HG03575 (cell line): ENCODE measurements around the gene ST6GALNAC6.
"Not testable (repeated sequence)": the region's sequence is repeated elsewhere in the genome, so short reads cannot be mapped to it uniquely, and the experiment has no call there.

Experiments used
- ATAC-seq: cut with Tn5 transposase; IDR thresholded peaks from one replicate; pipeline ENCODE4 v1.9.1; 2021; ENCODE audit not compliant: unreplicated experiment, insufficient number of reproducible peaks, low FRiP score; ENCODE audit errors: extremely low read depth

Gene ST6GALNAC6

GRCh38 chr9:127903557-127904475 is 4.4 kb upstream of the ST6GALNAC6 start:
- ATAC-seq = no peak

GRCh38 chr9:127898433-127899127 is 823 bp downstream of the ST6GALNAC6 start:
- ATAC-seq = no peak

DNA sequence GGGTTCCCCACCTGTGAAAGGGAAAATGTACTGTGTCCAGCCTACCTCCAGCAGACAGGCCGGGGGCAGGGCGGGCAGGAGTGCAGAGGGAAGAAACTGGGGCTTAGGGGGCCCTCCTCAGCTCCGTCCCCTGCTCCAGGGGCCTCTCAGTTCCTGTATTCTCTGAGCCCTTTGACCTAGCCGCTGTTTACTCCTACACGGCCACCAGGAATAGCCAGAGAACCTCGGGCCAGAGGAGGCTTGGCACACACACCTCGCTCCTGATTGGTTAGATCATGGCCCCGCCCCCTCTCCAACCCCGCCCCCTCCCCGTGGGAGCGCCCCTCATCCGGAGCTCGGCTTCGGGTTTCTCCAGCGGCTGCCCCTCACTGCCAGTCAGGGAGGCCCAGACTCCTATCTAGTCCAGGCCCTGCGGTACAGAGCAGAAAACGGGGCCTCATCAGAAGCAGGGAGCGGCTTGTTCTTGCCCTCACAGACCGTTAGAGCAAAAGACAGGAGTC is 2.2 kb downstream of the ST6GALNAC6 start:
- no peak for ATAC-seq

DNA sequence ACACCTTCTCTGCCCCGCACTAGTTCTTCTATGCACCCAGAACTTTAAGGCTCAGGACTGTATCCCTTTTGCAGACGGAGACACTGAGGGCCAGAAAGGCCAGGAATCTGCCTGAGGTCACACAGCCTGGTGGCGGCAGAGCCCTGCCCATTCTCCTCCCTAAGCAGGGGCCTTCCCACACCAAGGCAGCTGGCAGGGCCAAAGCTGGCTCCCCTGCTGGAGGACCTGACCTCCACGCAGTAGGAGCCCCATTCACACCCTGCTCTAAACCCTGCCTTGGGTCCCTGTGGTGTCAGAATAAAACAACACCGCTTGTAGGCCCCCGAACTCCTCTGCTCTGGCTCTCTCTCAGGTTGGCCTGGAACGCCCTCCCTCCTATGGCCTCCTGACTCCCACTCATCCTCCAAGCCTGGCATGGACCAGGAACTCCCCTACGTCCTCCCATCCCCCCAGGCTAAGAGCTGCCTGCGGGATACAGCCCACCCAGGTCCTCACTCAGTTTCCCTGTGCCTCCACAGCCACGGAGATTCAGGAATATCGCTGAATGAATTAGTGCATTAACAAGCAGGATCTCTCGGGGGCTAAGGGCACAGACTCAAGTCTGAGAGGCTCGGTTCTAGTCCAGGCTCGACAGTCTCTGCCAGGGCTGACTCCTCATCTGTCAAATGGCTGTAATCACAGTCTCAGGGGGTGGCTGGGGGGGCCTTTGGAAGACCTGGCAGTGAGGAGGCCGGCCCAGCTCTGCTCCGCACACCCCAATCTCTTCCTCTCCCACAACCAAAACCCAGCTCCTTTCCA is 2.8 kb downstream of the ST6GALNAC6 start:
- no peak for ATAC-seq

- ATAC-seq = no peak
Measured at GRCh38 chr9:127895811-127896210, 3.6 kb downstream of the ST6GALNAC6 start.

GRCh38 chr9:127893392-127893791 is 6.0 kb downstream of the ST6GALNAC6 start:
- ATAC-seq = no peak

DNA sequence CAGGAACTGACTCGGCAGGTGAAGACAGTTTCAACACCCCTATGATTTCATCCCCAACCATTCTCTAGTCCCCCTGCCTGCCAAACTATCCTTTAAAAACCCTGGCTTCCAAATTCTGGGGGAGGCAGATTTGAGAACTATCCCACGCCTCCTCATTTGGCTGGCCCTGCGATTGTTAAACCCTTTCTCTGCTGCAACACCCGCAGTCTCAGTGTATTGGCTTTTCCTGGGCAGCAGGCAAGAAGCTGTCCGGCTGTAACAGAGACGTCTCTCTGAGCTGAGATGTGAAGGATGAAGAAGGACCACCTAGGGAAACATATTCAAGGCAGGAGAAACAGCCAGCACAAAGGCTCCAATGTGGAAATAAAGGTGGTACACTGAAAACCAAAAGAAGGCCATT is 6.6 kb downstream of the ST6GALNAC6 start:
- ATAC-seq = no peak

GRCh38 chr9:127890053-127890452 is 9.3 kb downstream of the ST6GALNAC6 start:
- no peak for ATAC-seq

GRCh38 chr9:127887792-127888191 is 11.6 kb downstream of the ST6GALNAC6 start:
- no peak for ATAC-seq

DNA sequence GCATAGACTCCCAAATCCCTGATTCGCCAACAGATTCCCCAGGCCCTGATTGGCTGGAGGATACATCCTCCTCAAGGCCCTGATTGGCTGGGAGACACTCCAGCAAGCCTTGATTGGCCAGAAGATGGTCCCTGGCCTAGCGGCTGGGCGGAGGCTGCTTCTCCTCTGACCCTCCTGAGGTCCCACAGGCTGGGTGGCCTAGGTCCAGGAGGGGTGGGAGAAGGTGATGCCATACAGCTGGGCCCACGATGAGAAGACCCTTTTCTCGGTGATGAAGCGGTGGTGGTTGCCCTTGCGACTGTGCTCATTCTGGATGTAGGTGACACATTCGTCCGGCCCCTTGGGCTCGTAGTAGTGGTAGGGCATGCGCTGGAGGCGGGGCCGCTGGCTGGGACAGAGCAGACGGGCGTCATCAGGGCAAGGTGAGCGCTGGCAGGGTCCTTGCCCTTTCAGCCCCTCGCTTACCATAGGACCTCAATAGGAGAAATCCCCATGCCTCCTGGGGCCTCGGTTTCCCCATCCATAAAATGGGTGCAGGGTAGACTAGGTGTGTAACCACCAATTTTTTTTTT is 12.9 kb downstream of the ST6GALNAC6 start:
- ATAC-seq = no peak

- ATAC-seq = no peak
Measured at GRCh38 chr9:127885508-127886281, 13.7 kb downstream of the ST6GALNAC6 start.

- no peak for ATAC-seq
Measured at GRCh38 chr9:127884976-127885490, 14.4 kb downstream of the ST6GALNAC6 start.

GRCh38 chr9:127884427-127884911 is 14.9 kb downstream of the ST6GALNAC6 start:
- ATAC-seq = no peak

GRCh38 chr9:127883959-127884358 is 15.4 kb downstream of the ST6GALNAC6 start:
- no peak for ATAC-seq

- ATAC-seq = not testable (repeated sequence)
Measured at GRCh38 chr9:127881715-127882114, 17.7 kb downstream of the ST6GALNAC6 start.

GRCh38 chr9:127880143-127880542 is 19.3 kb downstream of the ST6GALNAC6 start:
- ATAC-seq = no peak

DNA sequence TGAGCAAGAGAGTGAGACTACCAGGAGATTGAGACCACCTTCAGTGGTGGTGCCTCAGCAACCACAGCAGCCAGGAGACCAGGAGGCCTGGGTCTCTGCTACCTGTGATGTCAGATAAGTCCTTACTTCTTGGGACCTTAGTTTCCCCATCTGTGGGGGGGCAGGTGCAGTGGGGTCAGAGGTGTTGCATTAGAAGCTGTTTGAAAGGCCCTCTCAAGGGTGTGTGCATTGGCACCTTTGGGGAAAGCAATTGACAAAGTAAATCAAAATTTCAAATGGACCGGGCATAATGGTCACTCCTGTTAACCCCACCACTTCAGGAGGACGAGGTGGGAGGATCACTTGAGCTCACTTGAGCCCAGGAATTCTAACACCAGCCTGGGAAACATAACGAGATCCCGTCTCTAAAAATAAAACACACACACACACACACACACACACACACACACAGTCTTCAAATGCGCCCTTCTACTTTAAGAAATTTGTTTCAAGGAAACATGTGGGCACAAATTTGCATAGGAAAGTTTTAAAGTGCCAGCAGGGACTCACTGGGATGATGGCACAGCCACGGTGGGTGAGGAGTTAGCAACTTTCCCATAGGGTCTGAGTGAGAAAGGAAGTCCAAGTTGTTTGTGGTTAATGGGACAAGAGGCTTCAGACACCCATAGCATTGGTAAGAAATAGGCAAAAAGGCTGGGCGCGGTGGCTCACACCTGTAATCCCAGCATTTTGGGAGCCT is 20.6 kb downstream of the ST6GALNAC6 start:
- no peak for ATAC-seq
